Measurements from ENCODE around the gene TALDO1. TPM values are rescaled to one million over a fixed set of nuclear protein-coding genes. Genes with fewer than 3 reads are reported as not detected.

The TALDO1 gene
- total and polyA plus RNA-seq, 2 of the 8 experiments (the other 6 are each of a cell fraction or from before 2014, with no cell fraction given) = 265 to 308 TPM

DNA sequence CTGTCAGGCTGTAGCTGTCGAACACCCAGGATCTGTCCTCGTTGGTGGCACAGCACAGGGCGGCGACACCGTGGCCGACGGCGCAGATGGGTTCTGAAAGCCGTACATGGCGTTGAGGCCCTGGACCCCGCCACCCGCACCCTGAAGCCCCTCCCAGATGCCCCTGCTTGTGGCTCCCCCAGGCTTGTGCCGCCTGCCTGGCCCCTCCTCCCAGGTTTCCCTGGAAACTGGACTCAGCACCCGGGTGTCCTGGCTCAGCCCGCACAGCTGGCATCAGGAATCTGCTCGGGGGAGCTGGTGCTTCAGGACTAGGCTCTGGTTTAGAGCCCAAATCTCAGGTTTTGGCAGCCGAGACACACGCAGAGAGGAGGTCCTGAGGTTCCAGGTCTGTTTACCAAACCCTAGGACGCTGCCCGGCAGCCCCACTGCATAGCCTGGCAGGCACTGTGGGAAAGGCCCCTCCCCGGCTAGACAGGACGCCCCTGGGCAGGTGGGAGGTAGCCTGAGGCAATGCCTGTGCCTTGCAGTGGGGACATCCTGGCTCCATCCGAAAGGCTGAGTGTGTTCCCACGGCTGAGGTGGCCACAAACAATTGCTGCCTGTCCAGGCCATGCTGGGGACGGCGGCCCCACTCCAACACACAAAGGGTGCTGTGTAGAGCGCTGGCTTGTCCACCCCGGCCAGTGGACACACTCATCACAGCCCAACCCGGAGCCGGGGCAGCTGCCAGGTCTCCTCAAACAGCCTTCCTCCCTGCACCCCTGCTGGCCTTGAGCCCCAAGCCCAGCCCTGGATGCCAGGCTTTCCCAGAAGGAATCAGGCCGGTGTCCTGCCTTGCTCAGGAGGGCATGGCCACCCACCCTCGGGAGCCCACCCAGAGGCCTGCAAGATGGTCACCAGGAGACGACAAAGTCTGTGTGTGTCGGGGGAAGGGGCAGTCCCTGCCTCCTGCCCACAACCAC, 25.4 kb downstream of the TALDO1 start:
- CTCF ChIA-PET (ENCODE audit: partially characterized antibody) = interaction anchor here (0.6 to 2.6 kb wide), 4 partner anchors 8 to 15 kb away, joined by 3 to 7 read pairs (median 5); no protein-coding TSS in a partner anchor
- peaks cover 0 to 11% (median 5%) of the 10 kb centered on the region in 4 experiments; a peak in 5 of 7 replicates for H3K4me1 ChIP-seq (replicated peaks in 1 of 4; ENCODE audit: control insufficient read depth in 3 of 4, insufficient read depth in 4 of 4, low read length in 3 of 4)
- no peak overlapping the region for H4K5ac ChIP-seq (ENCODE audit: insufficient read length, low read depth, low read length)
- DNase-seq (ENCODE audit: low read depth in 1 of 2, low spot score in 2 of 2) (no peak), FAIRE-seq (no peak)
- no peak overlapping the region for H3K18ac ChIP-seq (ENCODE audit: extremely low read depth, low read length)
- H4K8ac ChIP-seq (ENCODE audit: extremely low read depth, insufficient read depth, low read length) = peak overlapping the region; percentile 25; the same call in 1 of the 2 replicates
- no peak overlapping the region for H2BK20ac ChIP-seq (ENCODE audit: low read length)
- no peak overlapping the region for H2BK120ac ChIP-seq (replicated peaks; ENCODE audit: low read depth, low read length)
- H2AFZ ChIP-seq (ENCODE audit: low read length) = no peak overlapping the region
- 91% methylated on average over 33 of the region's 34 CpGs; no CpG with 5 or more reads in 1 of the 2 experiments for WGBS, 2 experiments (ENCODE audit: extremely low coverage in 1 of 2, insufficient coverage in 1 of 2, insufficient read length in 1 of 2, insufficient replicate concordance in 2 of 2, low coverage in 1 of 2, low lambda C conversion rate in 2 of 2, missing lambda C conversion rate in 1 of 2)
- H3K14ac ChIP-seq (ENCODE audit: insufficient read length) = no peak overlapping the region
- no peak overlapping the region for H3K23ac ChIP-seq (ENCODE audit: insufficient read length)
- no peak overlapping the region for H2BK5ac ChIP-seq (ENCODE audit: low read depth, low read length)
- 0 out of 2 replicates have a peak, but pooled peaks cover 6% of the 10 kb centered on the region for H3K79me1 ChIP-seq (ENCODE audit: low read depth, low read length)
- no peak overlapping the region for H3K56ac ChIP-seq (replicated peaks; ENCODE audit: insufficient read length, low read depth, low read length)
- H3K4ac ChIP-seq (replicated peaks; ENCODE audit: insufficient read length, low read depth, low read length) = no peak overlapping the region
- H2BK15ac ChIP-seq (ENCODE audit: low read length) = no peak overlapping the region
- H3K27me3 ChIP-seq (replicated peaks in 1 of 4; ENCODE audit: control insufficient read depth in 3 of 4, extremely low read depth in 1 of 4, insufficient read depth in 3 of 4, low read length in 3 of 4) = no peaks in the 10 kb centered on the region
- POLR2A ChIA-PET (ENCODE audit: partially characterized antibody) = interaction anchor here (0.6 to 35.3 kb wide), 6 partner anchors 10 to 753 kb away, joined by 3 to 636 read pairs (median 3); partner anchors contain the start of gene TALDO1
- H3K36me3 ChIP-seq (ENCODE audit: control insufficient read depth in 2 of 4, insufficient read depth in 4 of 4, low read length in 3 of 4) = peaks cover 4 to 21% (median 15%) of the 10 kb centered on the region in 4 experiments; a peak in 7 of 8 replicates
- H3K27ac ChIP-seq (ENCODE audit: low read depth, low read length) = 0 out of 2 replicates have a peak overlapping the region, but pooled peaks have one; percentile 17
- H3K4me3 ChIP-seq (ENCODE audit: extremely low read depth in 1 of 4, insufficient read depth in 2 of 4, low read depth in 3 of 4, low read length in 4 of 4) = no peak overlapping the region
- no peak overlapping the region for H4K91ac ChIP-seq (replicated peaks; ENCODE audit: insufficient read length, low read length)
- H3K79me2 ChIP-seq (ENCODE audit: control insufficient read depth in 1 of 2, insufficient read depth in 2 of 2, low read length in 2 of 2) = peaks cover 7 to 41% of the 10 kb centered on the region in 2 experiments; a peak in 3 of 4 replicates
- H2AK5ac ChIP-seq (ENCODE audit: low read depth, low read length) = no peak overlapping the region
- no peaks in the 10 kb centered on the region for H3K9me3 ChIP-seq (ENCODE audit: insufficient read depth in 2 of 2, low read depth in 1 of 2, low read length in 1 of 2)
- no peak overlapping the region for H3K4me2 ChIP-seq (ENCODE audit: insufficient read depth in 1 of 2, low read depth in 2 of 2, low read length in 2 of 2)
- H4K20me1 ChIP-seq (replicated peaks in 1 of 2; ENCODE audit: control insufficient read depth in 1 of 2, insufficient read depth in 2 of 2, low read length in 2 of 2) = peaks cover 16 to 27% of the 10 kb centered on the region in 2 experiments
- H2BK12ac ChIP-seq (ENCODE audit: low read depth, low read length) = no peak overlapping the region
- peak overlapping the region in 1 of 4 experiments; percentile 36; a peak in 2 of 7 replicates for H3K9ac ChIP-seq (replicated peaks in 1 of 4; ENCODE audit: extremely low read depth in 1 of 4, low read depth in 3 of 4, low read length in 3 of 4)
- peaks cover 6% of the 10 kb centered on the region; the same call in 1 of the 2 replicates for H3K23me2 ChIP-seq (ENCODE audit: low read depth, low read length)
- no peak for TF ChIP-seq YY1 (IDR thresholded peaks at IDR 0.05; ENCODE audit: low read depth, low read length)
- no peak for TF ChIP-seq EZH2 (IDR thresholded peaks at IDR 0.05; ENCODE audit: low read depth, low read length, severe bottlenecking)
- TF ChIP-seq BRCA1 (IDR thresholded peaks at IDR 0.05; ENCODE audit: low read depth, low read length) = no peak
- no peak for TF ChIP-seq HDAC2 (IDR thresholded peaks at IDR 0.05; ENCODE audit: borderline replicate concordance in 1 of 2, low read depth in 2 of 2, low read length in 2 of 2)
- TF ChIP-seq RNF2 (IDR thresholded peaks at IDR 0.05; ENCODE audit: borderline replicate concordance, low read depth, low read length, missing control alignments, poor library complexity, severe bottlenecking) = no peak
- TF ChIP-seq PHF8 (conservative IDR thresholded peaks at IDR 0.05; ENCODE audit: low read depth, low read length) = no peak
- TF ChIP-seq ASH2L (IDR thresholded peaks at IDR 0.05; ENCODE audit: low read length) = no peak
- no peak for TF ChIP-seq KDM1A (IDR thresholded peaks at IDR 0.05; ENCODE audit: borderline replicate concordance, low read length)
- TF ChIP-seq SIRT6 (IDR thresholded peaks at IDR 0.05; ENCODE audit: low read length) = no peak

All from H1 (cell line).